Measurements from ENCODE around the gene CBLN4. TPM values are rescaled to one million over a fixed set of nuclear protein-coding genes. Genes with fewer than 3 reads are reported as not detected.

Gene CBLN4
- total RNA-seq, 1 experiment from 2014 or later, result not detected

- intact Hi-C loops (cut with micrococcal nuclease; ENCODE audit: unreplicated experiment), result no loop called here
- Histone ChIP-seq H3K4me3 (ENCODE audit: low read depth, low read length) (no peak overlapping the region), H3K9me3 (peaks cover 7% of the 10 kb centered on the region), H3K4me1 (no peaks in the 10 kb centered on the region), H3K36me3 (ENCODE audit: control insufficient read depth, insufficient read depth, low read length) (no peaks in the 10 kb centered on the region), H3K27me3 (replicated peaks; ENCODE audit: control insufficient read depth, insufficient read depth, low read length) (no peaks in the 10 kb centered on the region)
- Mint-ChIP-seq H3K36me3 (ENCODE audit: insufficient read depth, unreplicated experiment) (no peaks in the 10 kb centered on the region), H3K4me1 (ENCODE audit: low read depth, unreplicated experiment) (no peaks in the 10 kb centered on the region), H3K27ac (ENCODE audit: unreplicated experiment) (no peak overlapping the region), H3K9me3 (ENCODE audit: unreplicated experiment) (peaks cover 17% of the 10 kb centered on the region), H3K27me3 (ENCODE audit: insufficient read depth, unreplicated experiment) (peaks cover 5% of the 10 kb centered on the region), H3K4me3 (ENCODE audit: unreplicated experiment) (no peak overlapping the region)
- ChIA-PET POLR2A (no interaction called here), CTCF (no interaction called here)
- no peak for TF ChIP-seq CTCF (IDR thresholded peaks at IDR 0.05; ENCODE audit: insufficient read depth in 1 of 2, low read depth in 1 of 2, low read length in 1 of 2, severe bottlenecking in 1 of 2, unreplicated experiment in 1 of 2)
- DNase-seq, result no peak
- BruUV-seq (replicated peaks), result no TSS peak
These were observed 13.4 kb upstream of the CBLN4 start for GRCh38 chr20:56018716-56019115.

GRCh38 chr20:56018194-56018593, 12.9 kb upstream of the CBLN4 start:
- CTCF ChIA-PET, result no interaction called here
- H3K27ac Mint-ChIP-seq (ENCODE audit: unreplicated experiment), result no peak overlapping the region
- intact Hi-C loops (cut with micrococcal nuclease; ENCODE audit: unreplicated experiment), result no loop called here
- H3K4me3 Mint-ChIP-seq (ENCODE audit: unreplicated experiment), result no peak overlapping the region
- H3K4me3 ChIP-seq (ENCODE audit: low read depth, low read length), result no peak overlapping the region
- no peak for DNase-seq
- H3K36me3 ChIP-seq (ENCODE audit: control insufficient read depth, insufficient read depth, low read length), result no peaks in the 10 kb centered on the region
- no peaks in the 10 kb centered on the region for H3K4me1 ChIP-seq
- BruUV-seq (replicated peaks), result no TSS peak
- no peak for TF ChIP-seq CTCF (IDR thresholded peaks at IDR 0.05; ENCODE audit: insufficient read depth in 1 of 2, low read depth in 1 of 2, low read length in 1 of 2, severe bottlenecking in 1 of 2, unreplicated experiment in 1 of 2)
- H3K9me3 Mint-ChIP-seq (ENCODE audit: unreplicated experiment), result peaks cover 16% of the 10 kb centered on the region
- no peaks in the 10 kb centered on the region for H3K27me3 ChIP-seq (replicated peaks; ENCODE audit: control insufficient read depth, insufficient read depth, low read length)
- no peaks in the 10 kb centered on the region for H3K36me3 Mint-ChIP-seq (ENCODE audit: insufficient read depth, unreplicated experiment)
- H3K9me3 ChIP-seq, result peaks cover 7% of the 10 kb centered on the region
- H3K27me3 Mint-ChIP-seq (ENCODE audit: insufficient read depth, unreplicated experiment), result peaks cover 5% of the 10 kb centered on the region
- POLR2A ChIA-PET, result no interaction called here
- H3K4me1 Mint-ChIP-seq (ENCODE audit: low read depth, unreplicated experiment), result no peaks in the 10 kb centered on the region

- Mint-ChIP-seq H3K27me3 (ENCODE audit: insufficient read depth, unreplicated experiment) (peaks cover 5% of the 10 kb centered on the region), H3K4me3 (ENCODE audit: unreplicated experiment) (no peak overlapping the region), H3K4me1 (ENCODE audit: low read depth, unreplicated experiment) (no peaks in the 10 kb centered on the region), H3K27ac (ENCODE audit: unreplicated experiment) (no peak overlapping the region), H3K36me3 (ENCODE audit: insufficient read depth, unreplicated experiment) (no peaks in the 10 kb centered on the region), H3K9me3 (ENCODE audit: unreplicated experiment) (peaks cover 10% of the 10 kb centered on the region)
- no peak for TF ChIP-seq CTCF (IDR thresholded peaks at IDR 0.05; ENCODE audit: insufficient read depth in 1 of 2, low read depth in 1 of 2, low read length in 1 of 2, severe bottlenecking in 1 of 2, unreplicated experiment in 1 of 2)
- DNase-seq, result no peak
- POLR2A ChIA-PET, result no interaction called here
- H3K4me3 ChIP-seq (ENCODE audit: low read depth, low read length), result no peak overlapping the region
- peaks cover 7% of the 10 kb centered on the region for H3K9me3 ChIP-seq
- intact Hi-C loops (cut with micrococcal nuclease; ENCODE audit: unreplicated experiment), result no loop called here
- H3K4me1 ChIP-seq, result no peaks in the 10 kb centered on the region
- H3K27me3 ChIP-seq (replicated peaks; ENCODE audit: control insufficient read depth, insufficient read depth, low read length), result no peaks in the 10 kb centered on the region
- BruUV-seq (replicated peaks), result no TSS peak
- H3K36me3 ChIP-seq (ENCODE audit: control insufficient read depth, insufficient read depth, low read length), result no peaks in the 10 kb centered on the region
- CTCF ChIA-PET, result no interaction called here
These were observed 12.2 kb upstream of the CBLN4 start for GRCh38 chr20:56017560-56017959.

All from Caco-2 (cell line).